PC-3 (cell line): ENCODE measurements around the gene OLR1. TPM values are rescaled to one million over a fixed set of nuclear protein-coding genes. Genes with fewer than 3 reads are reported as not detected.
A peak's percentile ranks its signal among the peaks of the same experiment; 100 is the strongest.

Source experiments
- ATAC-seq: fragments of 200-7000 bp; cut with Tn5 transposase; 2 replicates; pipeline ENCODE4 v1.9.1; 2020; ENCODE audit warnings: mild to moderate bottlenecking, moderate library complexity
- Bru-seq: library from RNA; stranded (reverse); fragments of 400-500 nt; gene quantifications from one replicate; lab custom pipeline; 2021; lab: Mats Ljungman, UMichigan
- BruChase-seq, 2 experiments: library from RNA; stranded (reverse); fragments of 400-500 nt; gene quantifications; one replicate each; lab custom pipeline; 2021; lab: Mats Ljungman, UMichigan
- BruUV-seq: library from RNA; stranded (reverse); fragments of 400-500 nt; replicated peaks from 2 replicates; lab custom pipeline; 2021; lab: Mats Ljungman, UMichigan
- CTCF ChIA-PET: fragments of 300-600 bp; sonication (Branson Sonifier 250); formaldehyde crosslinking; loops from one replicate; lab custom pipeline; 2022; ENCODE audit warnings: antibody characterized with exemption; lab: Charles Lee
- POLR2A ChIA-PET: fragments of 300-600 bp; sonication (Branson Sonifier 250); formaldehyde crosslinking; loops from one replicate; lab custom pipeline; 2022; ENCODE audit warnings: antibody characterized with exemption; ENCODE audit not compliant: unreplicated experiment; lab: Charles Lee
- DNase-seq: peaks from one replicate; pipeline ENCODE4 v3.0.0-alpha.2; 2015
- H2AFZ ChIP-seq: fragments of 300-600 bp; sonication (generic); 2 replicates; pipeline ENCODE4 v1.6.0; 2016; ENCODE audit warnings: antibody characterized with exemption, low read length
- H3F3A ChIP-seq: fragments of 300-600 bp; sonication (generic); one replicate; pipeline ENCODE4 v1.6.0; 2017; ENCODE audit warnings: antibody characterized with exemption, low read length, control low read depth, mild to moderate bottlenecking; ENCODE audit not compliant: unreplicated experiment
- H3K27ac ChIP-seq: fragments of 300-600 bp; sonication (generic); 2 replicates; pipeline ENCODE4 v1.5.1; 2016; ENCODE audit warnings: mild to moderate bottlenecking, low read length
- H3K27me3 ChIP-seq: fragments of 300-600 bp; sonication (generic); 2 replicates; pipeline ENCODE4 v1.6.1; 2016; ENCODE audit warnings: low read length, mixed read lengths
- H3K36me3 ChIP-seq: fragments of 300-600 bp; sonication (generic); 2 replicates; pipeline ENCODE4 v1.6.1; 2016; ENCODE audit warnings: low read depth, mixed run types, low read length, mixed read lengths
- H3K4me1 ChIP-seq: fragments of 300-600 bp; sonication (generic); 2 replicates; pipeline ENCODE4 v1.5.1; 2016; ENCODE audit warnings: low read length; ENCODE audit not compliant: insufficient read depth
- H3K4me2 ChIP-seq: fragments of 300-600 bp; sonication (generic); 2 replicates; pipeline ENCODE4 v1.6.0; 2016; ENCODE audit warnings: low read length
- H3K4me3 ChIP-seq: fragments of 300-600 bp; sonication (generic); 2 replicates; pipeline ENCODE4 v1.5.1; 2016; ENCODE audit warnings: mild to moderate bottlenecking, low read length, mixed read lengths
- H3K79me2 ChIP-seq: fragments of 300-600 bp; sonication (generic); 2 replicates; pipeline ENCODE4 v1.6.1; 2017; ENCODE audit warnings: low read length, mixed read lengths
- H3K9ac ChIP-seq: fragments of 300-600 bp; sonication (generic); 2 replicates; pipeline ENCODE4 v1.6.0; 2016; ENCODE audit warnings: mild to moderate bottlenecking, low read length
- H3K9me2 ChIP-seq: fragments of 300-600 bp; sonication (generic); replicated peaks from 2 replicates; pipeline ENCODE4 v1.6.1; 2016; ENCODE audit warnings: mixed run types, low read length, mixed read lengths
- H3K9me3 ChIP-seq: fragments of 300-600 bp; sonication (generic); 2 replicates; pipeline ENCODE4 v1.6.1; 2016; ENCODE audit warnings: low read length, mixed read lengths
- H4K20me1 ChIP-seq: fragments of 300-600 bp; sonication (generic); 2 replicates; pipeline ENCODE4 v1.6.1; 2016; ENCODE audit warnings: low read length, mixed read lengths
- EZH2 ChIP-seq: fragments of 300-600 bp; sonication (generic); IDR thresholded peaks from one replicate; pipeline ENCODE4 v1.6.1; 2017; ENCODE audit warnings: antibody characterized with exemption, mild to moderate bottlenecking, low read length; ENCODE audit not compliant: unreplicated experiment
- EZH2phosphoT487 ChIP-seq: fragments of 300-600 bp; sonication (generic); IDR thresholded peaks from 2 replicates; pipeline ENCODE4 v1.6.1; 2018; ENCODE audit warnings: mild to moderate bottlenecking, antibody characterized with exemption, low read length, borderline replicate concordance
- intact Hi-C: fragments of 100-400 bp; cut with micrococcal nuclease; formaldehyde crosslinking; loops from 2 replicates; pipeline ENCODE4 v1.9.0; 2023
- long read RNA-seq: library from polyadenylated mRNA; unstranded; transcript quantifications from one replicate; pipeline ENCODE4 v2.0.0, GENCODE V29; 2021; ENCODE audit not compliant: unreplicated experiment
- total RNA-seq: library from RNA; depleted of rRNA; stranded (reverse); fragments of >200 nt; gene quantifications from 2 replicates; pipeline ENCODE4 v1.2.3, GENCODE V29; 2014; rRNA removed
- TF ChIP-seq, protein P1 (sequence below): fragments of 300-600 bp; sonication (generic); conservative IDR thresholded peaks from 2 replicates; pipeline ENCODE4 v1.5.1; 2017; ENCODE audit warnings: antibody characterized with exemption, low read depth, mild to moderate bottlenecking, low read length

The OLR1 gene
- total RNA-seq = 0.80 TPM in 1 of 2 replicates, not detected in the other
- Bru-seq, nascent RNA = percentile 11 among the genes with signal in this experiment
- percentile 19 among the genes with signal in this experiment for BruChase-seq, experiment 1, labeled RNA remaining after a 6-hour chase
- percentile 8 among the genes with signal in this experiment for BruChase-seq, experiment 2, labeled RNA remaining after a 2-hour chase
- long read RNA-seq = 0 reads

DNA sequence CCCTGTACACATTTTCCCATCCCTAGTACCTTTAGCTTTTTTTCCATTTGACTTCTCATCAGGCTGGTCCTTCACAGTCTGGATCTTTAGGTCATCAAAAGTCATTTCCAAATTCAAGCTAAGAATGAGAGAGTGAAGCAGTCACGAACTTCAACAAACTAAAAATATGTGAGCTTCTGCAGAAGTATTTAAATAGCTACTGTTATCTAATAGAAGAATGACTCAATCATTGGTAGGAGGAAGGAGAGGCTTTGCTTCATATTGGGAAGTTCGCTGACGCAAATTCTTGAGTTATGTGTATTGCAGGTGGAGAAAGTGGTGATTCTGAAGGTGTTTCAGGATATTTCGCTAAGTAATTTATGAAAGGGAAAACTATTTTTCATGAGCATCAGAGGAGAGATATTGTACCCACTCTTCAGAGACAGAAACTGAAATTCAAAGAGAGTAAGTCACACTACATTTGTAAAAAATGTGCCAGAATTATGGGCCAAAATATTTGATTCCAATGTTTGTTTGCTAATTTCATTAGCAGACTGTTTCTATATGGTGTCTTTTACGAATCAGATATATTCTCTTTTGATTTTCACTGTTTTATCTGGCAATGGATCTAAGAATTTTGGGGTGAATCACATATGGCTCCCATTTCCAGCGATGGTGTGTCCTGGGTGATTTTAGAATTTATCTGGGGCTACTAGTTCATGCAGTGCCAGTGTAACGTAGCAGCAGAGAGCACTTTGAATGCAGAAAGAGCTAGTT is at the start of gene OLR1:
Gene OLR1, minus strand, starts transcription at position 160 of the 756 bp plus-strand sequence. Its CDS starts 55 bp downstream, at position 105.
- Histone ChIP-seq H4K20me1 (no peaks in the 10 kb centered on the region), H3K27ac (no peak within 1 kb of the TSS), H3K4me1 (no peaks in the 10 kb centered on the region), H2AFZ (no peak within 1 kb of the TSS), H3K27me3 (no peaks in the 10 kb centered on the region), H3F3A (no peaks in the 10 kb centered on the region), H3K79me2 (no peaks in the 10 kb centered on the region), H3K9me2 (no peaks in the 10 kb centered on the region), H3K36me3 (no peaks in the 10 kb centered on the region), H3K9ac (no peak within 1 kb of the TSS), H3K4me2 (no peak within 1 kb of the TSS), H3K4me3 (no peak within 1 kb of the TSS), H3K9me3 (no peaks in the 10 kb centered on the region)
- intact Hi-C loops = no loop called here
- ChIA-PET CTCF (interaction anchor here (0.7 kb wide), 1 partner anchor 19 kb away, joined by 3 read pairs; no protein-coding TSS in a partner anchor), POLR2A (no interaction called here)
- no peak for TF ChIP-seq EZH2phosphoT487
- TF ChIP-seq, protein P1, sequence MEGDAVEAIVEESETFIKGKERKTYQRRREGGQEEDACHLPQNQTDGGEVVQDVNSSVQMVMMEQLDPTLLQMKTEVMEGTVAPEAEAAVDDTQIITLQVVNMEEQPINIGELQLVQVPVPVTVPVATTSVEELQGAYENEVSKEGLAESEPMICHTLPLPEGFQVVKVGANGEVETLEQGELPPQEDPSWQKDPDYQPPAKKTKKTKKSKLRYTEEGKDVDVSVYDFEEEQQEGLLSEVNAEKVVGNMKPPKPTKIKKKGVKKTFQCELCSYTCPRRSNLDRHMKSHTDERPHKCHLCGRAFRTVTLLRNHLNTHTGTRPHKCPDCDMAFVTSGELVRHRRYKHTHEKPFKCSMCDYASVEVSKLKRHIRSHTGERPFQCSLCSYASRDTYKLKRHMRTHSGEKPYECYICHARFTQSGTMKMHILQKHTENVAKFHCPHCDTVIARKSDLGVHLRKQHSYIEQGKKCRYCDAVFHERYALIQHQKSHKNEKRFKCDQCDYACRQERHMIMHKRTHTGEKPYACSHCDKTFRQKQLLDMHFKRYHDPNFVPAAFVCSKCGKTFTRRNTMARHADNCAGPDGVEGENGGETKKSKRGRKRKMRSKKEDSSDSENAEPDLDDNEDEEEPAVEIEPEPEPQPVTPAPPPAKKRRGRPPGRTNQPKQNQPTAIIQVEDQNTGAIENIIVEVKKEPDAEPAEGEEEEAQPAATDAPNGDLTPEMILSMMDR = no peak
- TF ChIP-seq EZH2 = no peak
- no TSS peak for BruUV-seq
- DNase-seq (no peak), ATAC-seq (no peak)

DNA sequence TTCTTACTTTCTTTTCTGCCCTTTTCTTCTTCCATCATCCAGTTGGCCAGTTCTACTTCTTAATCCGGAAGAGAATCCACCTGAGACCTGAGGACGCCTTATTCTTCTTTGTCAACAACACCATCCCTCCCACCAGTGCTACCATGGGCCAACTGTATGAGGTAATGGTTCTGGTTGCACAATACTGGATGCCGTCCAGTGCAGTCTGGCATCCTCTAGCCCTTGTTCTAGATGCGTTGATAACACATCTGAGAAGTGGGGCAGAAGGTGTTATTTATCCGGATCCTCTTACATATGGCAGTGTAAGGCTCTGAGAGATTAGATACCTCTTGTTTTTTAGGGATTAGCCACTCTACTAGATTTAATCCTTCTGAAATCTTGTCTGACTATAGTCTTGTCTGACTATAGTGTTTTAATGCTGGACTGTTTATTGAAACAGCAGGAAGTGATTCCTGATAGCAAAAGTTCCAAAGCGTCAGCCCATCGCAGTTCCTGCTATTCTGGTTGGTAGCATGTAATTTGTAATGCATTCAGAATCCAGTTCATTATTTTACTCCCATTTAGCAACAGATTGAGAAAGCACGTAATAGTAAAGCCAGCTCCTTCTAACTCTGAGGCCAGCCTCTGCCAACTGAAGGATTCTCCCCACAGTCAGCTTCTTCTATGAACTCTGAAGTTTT is 48.6 kb upstream of the OLR1 start:
- H3K27me3 ChIP-seq = no peaks in the 10 kb centered on the region
- no peaks in the 10 kb centered on the region for H3F3A ChIP-seq
- H3K9ac ChIP-seq = no peak overlapping the region
- H3K4me2 ChIP-seq = no peak overlapping the region
- no peaks in the 10 kb centered on the region for H3K36me3 ChIP-seq
- POLR2A ChIA-PET = interaction anchor here (0.6 kb wide), 1 partner anchor 310 kb away, joined by 5 read pairs; no protein-coding TSS in a partner anchor
- H3K79me2 ChIP-seq = peaks cover 1% of the 10 kb centered on the region; the same call in 1 of the 2 replicates
- ATAC-seq = no peak
- CTCF ChIA-PET = no interaction called here
- intact Hi-C loops = no loop called here
- no TSS peak for BruUV-seq
- H3K9me3 ChIP-seq = no peaks in the 10 kb centered on the region
- H4K20me1 ChIP-seq = no peaks in the 10 kb centered on the region
- peaks cover 1% of the 10 kb centered on the region; the same call in 1 of the 2 replicates for H3K4me1 ChIP-seq
- TF ChIP-seq EZH2 = no peak
- TF ChIP-seq EZH2phosphoT487 = no peak
- TF ChIP-seq, protein P1 = no peak
- H2AFZ ChIP-seq = no peak overlapping the region
- no peaks in the 10 kb centered on the region for H3K9me2 ChIP-seq
- peak; percentile 18 for DNase-seq
- no peak overlapping the region for H3K4me3 ChIP-seq
- H3K27ac ChIP-seq = no peak overlapping the region
